ENCODE results near the gene CLCN4. TPM values are rescaled to one million over a fixed set of nuclear protein-coding genes. Genes with fewer than 3 reads are reported as not detected.

The CLCN4 gene
- total and polyA plus RNA-seq, 2 of the 8 experiments (the other 6 are each of a cell fraction or from before 2014, with no cell fraction given) = 3.3 to 11.2 TPM

DNA sequence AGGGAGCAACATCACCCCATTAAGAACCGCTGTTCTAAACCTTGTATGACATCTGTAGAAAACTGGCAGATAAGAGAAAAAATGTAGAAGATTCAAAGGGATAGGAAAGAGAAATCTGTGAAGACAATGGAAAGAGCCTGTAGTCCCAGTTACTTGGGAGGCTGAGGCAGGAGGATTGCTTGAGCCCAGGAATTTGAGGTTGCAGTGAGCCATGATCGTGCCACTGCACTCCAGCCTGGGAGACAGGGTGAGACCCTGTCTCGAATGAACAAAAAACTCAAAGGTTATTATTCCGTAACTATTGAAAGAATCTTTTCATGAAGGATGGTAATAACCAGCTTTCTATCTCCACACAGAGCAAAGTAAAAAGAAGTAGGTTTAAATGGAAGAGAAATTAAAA lies 1.6 kb upstream of the CLCN4 start:
- H3K4me1 ChIP-seq (replicated peaks in 1 of 4; ENCODE audit: control insufficient read depth in 3 of 4, insufficient read depth in 4 of 4, low read length in 3 of 4) = peaks cover 0 to 9% (median 5%) of the 10 kb centered on the region in 4 experiments; a peak in 5 of 7 replicates
- H3K14ac ChIP-seq (ENCODE audit: insufficient read length) = no peak overlapping the region
- H4K8ac ChIP-seq (ENCODE audit: extremely low read depth, insufficient read depth, low read length) = no peak overlapping the region
- no peaks in the 10 kb centered on the region for H3K36me3 ChIP-seq (ENCODE audit: control insufficient read depth in 2 of 4, insufficient read depth in 4 of 4, low read length in 3 of 4)
- no peak overlapping the region for H3K4me3 ChIP-seq (ENCODE audit: extremely low read depth in 1 of 4, insufficient read depth in 2 of 4, low read depth in 3 of 4, low read length in 4 of 4)
- no peaks in the 10 kb centered on the region for H3K9me3 ChIP-seq (ENCODE audit: insufficient read depth in 2 of 2, low read depth in 1 of 2, low read length in 1 of 2)
- no peak overlapping the region for H2AK5ac ChIP-seq (ENCODE audit: low read depth, low read length)
- no peak overlapping the region for H3K4ac ChIP-seq (replicated peaks; ENCODE audit: insufficient read length, low read depth, low read length)
- H3K18ac ChIP-seq (ENCODE audit: extremely low read depth, low read length) = no peak overlapping the region
- H4K20me1 ChIP-seq (replicated peaks in 1 of 2; ENCODE audit: control insufficient read depth in 1 of 2, insufficient read depth in 2 of 2, low read length in 2 of 2) = no peaks in the 10 kb centered on the region
- H3K27me3 ChIP-seq (replicated peaks in 1 of 4; ENCODE audit: control insufficient read depth in 3 of 4, extremely low read depth in 1 of 4, insufficient read depth in 3 of 4, low read length in 3 of 4) = no peaks in the 10 kb centered on the region; a peak in 1 of 7 replicates
- ChIA-PET CTCF (ENCODE audit: partially characterized antibody) (interaction anchor here (1.1 to 2.0 kb wide), 2 partner anchors 18 to 36 kb away, joined by 3 to 7 read pairs; no protein-coding TSS in a partner anchor), POLR2A (ENCODE audit: partially characterized antibody) (interaction anchor here (1.3 kb wide), 1 partner anchor 23 kb away, joined by 3 read pairs; no protein-coding TSS in a partner anchor)
- H2BK5ac ChIP-seq (ENCODE audit: low read depth, low read length) = no peak overlapping the region
- no peaks in the 10 kb centered on the region for H3K79me2 ChIP-seq (ENCODE audit: control insufficient read depth in 1 of 2, insufficient read depth in 2 of 2, low read length in 2 of 2)
- no peak overlapping the region for H3K56ac ChIP-seq (replicated peaks; ENCODE audit: insufficient read length, low read depth, low read length)
- no peak for TF ChIP-seq BCL11A (IDR thresholded peaks at IDR 0.05; ENCODE audit: low read depth in 2 of 2, low read length in 2 of 2)
- no peak for TF ChIP-seq FOSL1 (IDR thresholded peaks at IDR 0.05; ENCODE audit: insufficient read depth, low read depth, low read length)
- no peak for TF ChIP-seq PHF8 (conservative IDR thresholded peaks at IDR 0.05; ENCODE audit: low read depth, low read length)
- TF ChIP-seq RAD21 (IDR thresholded peaks at IDR 0.05 in 1 of 2, conservative IDR thresholded peaks at IDR 0.05 in 1 of 2; ENCODE audit: low read depth in 2 of 2, low read length in 2 of 2) = no peak
- TF ChIP-seq KDM5A (IDR thresholded peaks at IDR 0.05; ENCODE audit: low read length) = no peak
- no peak for TF ChIP-seq SIX5 (IDR thresholded peaks at IDR 0.05; ENCODE audit: low read depth, low read length)
- no peak for TF ChIP-seq POU5F1 (IDR thresholded peaks at IDR 0.05; ENCODE audit: low read depth, low read length)
- no peak for TF ChIP-seq BRCA1 (IDR thresholded peaks at IDR 0.05; ENCODE audit: low read depth, low read length)
- no peak for TF ChIP-seq CBX8 (IDR thresholded peaks at IDR 0.05; ENCODE audit: borderline replicate concordance, low read depth, low read length)
- no peak for TF ChIP-seq SRF (IDR thresholded peaks at IDR 0.05; ENCODE audit: low read depth, low read length)
- TF ChIP-seq RBBP5 (IDR thresholded peaks at IDR 0.05; ENCODE audit: borderline replicate concordance, low read depth, low read length) = no peak
- TF ChIP-seq SP2 (IDR thresholded peaks at IDR 0.05; ENCODE audit: low read length) = no peak
- H2BK120ac ChIP-seq (replicated peaks; ENCODE audit: low read depth, low read length) = no peak overlapping the region
- H2BK15ac ChIP-seq (ENCODE audit: low read length) = no peak overlapping the region
- 73% methylated on average over 4 of the region's 4 CpGs; no CpG with 5 or more reads in 1 of the 2 experiments for WGBS, 2 experiments (ENCODE audit: extremely low coverage in 1 of 2, insufficient coverage in 1 of 2, insufficient read length in 1 of 2, insufficient replicate concordance in 2 of 2, low coverage in 1 of 2, low lambda C conversion rate in 2 of 2, missing lambda C conversion rate in 1 of 2)
- H3K9ac ChIP-seq (replicated peaks in 1 of 4; ENCODE audit: extremely low read depth in 1 of 4, low read depth in 3 of 4, low read length in 3 of 4) = no peak overlapping the region
- H3K79me1 ChIP-seq (ENCODE audit: low read depth, low read length) = no peaks in the 10 kb centered on the region
- no peak overlapping the region for H4K5ac ChIP-seq (ENCODE audit: insufficient read length, low read depth, low read length)
- FAIRE-seq = no peak
- no peak overlapping the region for H2BK12ac ChIP-seq (ENCODE audit: low read depth, low read length)
- H3K23me2 ChIP-seq (ENCODE audit: low read depth, low read length) = no peaks in the 10 kb centered on the region
- no peak for DNase-seq (ENCODE audit: low read depth in 1 of 2, low spot score in 2 of 2)
- H3K23ac ChIP-seq (ENCODE audit: insufficient read length) = no peak overlapping the region
- H4K91ac ChIP-seq (replicated peaks; ENCODE audit: insufficient read length, low read length) = no peak overlapping the region
- H2BK20ac ChIP-seq (ENCODE audit: low read length) = no peak overlapping the region
- H3K4me2 ChIP-seq (ENCODE audit: insufficient read depth in 1 of 2, low read depth in 2 of 2, low read length in 2 of 2) = no peak overlapping the region
- no peak overlapping the region for H3K27ac ChIP-seq (ENCODE audit: low read depth, low read length)
- H2AFZ ChIP-seq (ENCODE audit: low read length) = no peak overlapping the region
